GM19099 (cell line): Measurements from ENCODE around the gene ALKAL2.

Source experiments
- POLR2A ChIP-seq: IDR thresholded peaks from 3 replicates; pipeline ENCODE4 v1.6.1; 2011; ENCODE audit warnings: low read depth; ENCODE audit not compliant: insufficient read length; ENCODE audit errors: extremely low read depth

Gene ALKAL2

DNA sequence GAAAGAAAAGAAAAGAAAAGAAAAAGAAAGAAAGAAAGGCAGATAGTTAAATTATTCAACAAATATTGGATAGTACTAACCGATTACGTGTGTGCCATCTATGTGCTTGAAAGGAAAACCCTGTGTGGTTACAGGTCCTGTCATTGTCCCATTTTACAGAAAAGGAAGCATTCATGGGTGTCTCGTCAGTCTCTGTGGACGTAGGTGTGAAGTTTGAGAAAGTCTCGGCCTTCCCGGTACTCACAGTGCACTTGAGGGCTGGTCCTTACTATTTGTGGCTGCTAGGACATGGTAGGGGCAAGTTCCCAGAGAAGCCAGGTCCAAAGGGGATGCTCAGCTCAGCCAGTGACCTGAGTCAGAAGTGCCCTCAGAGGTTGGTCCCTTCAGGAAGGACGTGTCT lies 43.3 kb downstream of the ALKAL2 start:
- no peak for TF ChIP-seq POLR2A

DNA sequence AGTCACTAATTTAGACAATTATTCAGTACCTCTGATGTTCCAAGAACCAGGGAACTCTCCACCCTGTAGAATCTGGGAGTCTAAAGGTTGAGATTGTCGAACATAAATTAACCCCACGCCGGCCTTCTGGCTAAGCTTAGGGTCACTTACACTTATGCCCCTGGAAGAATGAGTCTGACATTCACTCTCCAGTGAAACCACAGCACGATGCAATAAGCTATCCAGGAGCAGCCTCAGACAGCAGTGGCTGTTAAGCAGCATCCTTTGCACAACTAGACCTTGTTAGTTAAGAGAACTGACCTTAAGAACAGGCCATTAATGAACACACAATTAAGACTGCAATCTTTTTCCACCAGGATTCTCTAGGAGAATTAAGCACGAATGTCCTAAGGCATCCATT lies 49.0 kb downstream of the ALKAL2 start:
- no peak for TF ChIP-seq POLR2A

DNA sequence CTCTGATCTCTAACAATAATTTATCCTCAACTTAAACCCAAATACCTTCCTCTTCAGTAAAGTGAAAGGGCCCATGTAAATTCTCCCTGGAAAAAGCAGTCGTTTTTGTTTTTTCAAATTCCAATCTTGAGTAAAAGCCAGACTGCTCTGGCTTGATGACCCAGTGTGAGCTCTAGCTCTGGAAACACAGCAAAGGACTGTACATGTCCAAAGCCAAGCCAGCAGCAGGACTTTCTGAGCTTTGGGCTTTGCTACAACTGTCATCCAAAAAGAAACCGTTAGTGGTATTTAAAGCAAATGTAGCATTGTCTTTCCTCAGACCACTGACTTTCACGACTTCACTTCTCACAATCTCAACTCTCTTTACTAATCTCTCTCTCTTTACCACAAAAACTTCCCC lies 49.5 kb downstream of the ALKAL2 start:
- TF ChIP-seq POLR2A: no peak

- no peak for TF ChIP-seq POLR2A
Observed at GRCh38 chr2:237878-238277, 50.0 kb downstream of the ALKAL2 start.

GRCh38 chr2:236993-237539 lies 50.8 kb downstream of the ALKAL2 start:
- no peak for TF ChIP-seq POLR2A

GRCh38 chr2:234421-234820 lies 53.5 kb downstream of the ALKAL2 start:
- TF ChIP-seq POLR2A: no peak

DNA sequence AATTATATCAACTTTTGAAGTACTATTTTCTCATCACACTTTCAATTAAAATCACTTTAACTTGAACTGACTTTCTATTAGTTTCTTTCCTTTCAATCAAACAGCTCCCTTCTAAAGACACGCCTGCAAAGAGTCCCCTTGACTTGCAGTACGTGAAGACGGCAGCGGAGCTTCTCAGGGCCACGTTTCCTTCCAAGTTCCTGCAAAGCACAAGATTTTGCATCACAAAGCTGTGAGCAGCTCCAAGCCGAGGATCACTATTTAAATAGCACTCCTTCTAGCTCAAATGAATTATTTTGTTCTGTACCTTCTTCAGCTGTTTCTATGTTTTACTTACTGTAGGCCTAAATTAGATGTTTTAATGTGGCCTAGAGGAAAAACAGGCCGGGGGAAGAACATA lies 54.9 kb downstream of the ALKAL2 start:
- TF ChIP-seq POLR2A: no peak

DNA sequence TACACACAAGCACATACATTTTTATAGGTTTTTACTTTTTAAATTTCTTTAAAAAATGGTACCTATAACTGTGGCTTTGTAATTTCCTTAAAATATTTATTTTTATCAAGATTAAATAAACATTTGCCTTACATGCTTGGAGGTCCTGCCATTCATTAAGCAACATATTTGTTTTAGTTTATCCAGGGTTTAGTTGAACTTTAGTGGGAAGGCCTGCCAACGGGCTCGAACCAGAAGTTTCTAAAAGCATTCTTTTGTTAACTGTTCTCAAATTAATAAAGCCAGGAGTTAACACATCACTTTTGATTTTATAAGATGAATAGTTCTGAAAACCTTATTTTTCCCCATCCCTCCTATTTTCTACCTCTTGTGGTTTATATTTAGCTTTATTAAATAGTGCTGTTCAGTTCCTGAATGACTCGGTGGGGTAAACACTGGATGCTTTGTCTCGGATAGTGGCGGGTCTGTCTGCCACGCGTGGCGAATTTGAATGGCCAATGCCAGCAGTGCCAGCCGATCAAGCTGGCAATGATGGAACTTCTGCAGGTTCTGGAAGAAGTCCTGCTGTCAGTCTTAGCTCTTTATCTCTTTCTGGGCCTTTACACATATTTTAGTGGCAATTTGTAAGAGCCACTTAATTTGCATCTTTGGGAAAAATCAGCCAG lies 56.2 kb downstream of the ALKAL2 start:
- no peak for TF ChIP-seq POLR2A
